Endodermal cell (in vitro differentiated cells): ENCODE measurements around the gene RASSF8. TPM values are rescaled to one million over a fixed set of nuclear protein-coding genes. Genes with fewer than 3 reads are reported as not detected.

Experiments used
- DNase-seq: peaks from one replicate; pipeline ENCODE4 v3.0.0-alpha.2; 2017
- H3K27ac ChIP-seq: 2 replicates; pipeline ENCODE4 v1.5.1; 2013; ENCODE audit warnings: mild to moderate bottlenecking, low read depth, low read length, moderate library complexity
- H3K27me3 ChIP-seq: 2 replicates; pipeline ENCODE4 v1.6.1; 2013; ENCODE audit warnings: mild to moderate bottlenecking, low read length, moderate library complexity; ENCODE audit not compliant: insufficient read depth, control insufficient read depth, poor library complexity, severe bottlenecking
- H3K36me3 ChIP-seq: 2 replicates; pipeline ENCODE4 v1.7.0; 2013; ENCODE audit warnings: mild to moderate bottlenecking, low read length, moderate library complexity; ENCODE audit not compliant: control insufficient read depth, insufficient read depth
- H3K4me1 ChIP-seq: one replicate; pipeline ENCODE4 v1.7.0; 2013; ENCODE audit warnings: low read length; ENCODE audit not compliant: control insufficient read depth, insufficient read depth
- H3K4me3 ChIP-seq: 2 replicates; pipeline ENCODE4 v1.5.1; 2013; ENCODE audit warnings: mild to moderate bottlenecking, low read length, moderate library complexity
- H3K9ac ChIP-seq: 2 replicates; pipeline ENCODE4 v1.6.1; 2013; ENCODE audit warnings: mild to moderate bottlenecking, low read length, moderate library complexity; ENCODE audit not compliant: poor library complexity, severe bottlenecking; ENCODE audit errors: extremely low read depth
- H3K9me3 ChIP-seq: 2 replicates; pipeline ENCODE4 v1.6.1; 2013; ENCODE audit warnings: mild to moderate bottlenecking, low read length, moderate library complexity; ENCODE audit not compliant: control insufficient read depth
- H3K27ac Mint-ChIP-seq: 2 replicates; pipeline ENCODE4 v1.8.0; 2020; ENCODE audit warnings: mixed read lengths
- H3K27me3 Mint-ChIP-seq: 2 replicates; pipeline ENCODE4 v1.8.0; 2021; ENCODE audit warnings: mild to moderate bottlenecking, mixed read lengths; ENCODE audit not compliant: insufficient read depth
- H3K36me3 Mint-ChIP-seq: 2 replicates; pipeline ENCODE4 v1.8.0; 2020; ENCODE audit warnings: low read depth, mixed read lengths
- H3K4me1 Mint-ChIP-seq: 2 replicates; pipeline ENCODE4 v1.8.0; 2020; ENCODE audit warnings: mixed read lengths
- H3K4me3 Mint-ChIP-seq: 2 replicates; pipeline ENCODE4 v1.8.0; 2020; ENCODE audit warnings: mild to moderate bottlenecking, moderate library complexity, mixed read lengths
- H3K9me3 Mint-ChIP-seq: 2 replicates; pipeline ENCODE4 v1.8.0; 2020; ENCODE audit warnings: mild to moderate bottlenecking, mixed read lengths
- WGBS, 2 experiments: methylation state at CpG; one replicate each; pipeline versions ENCODE4 v1.1.5 to v1.1.7; 2013; ENCODE audit warnings: missing lambda C conversion rate in 2 of 2, mixed read lengths in 1 of 2; ENCODE audit not compliant: insufficient coverage in 1 of 2, insufficient read length in 1 of 2; 5-methylcytosine and 5-hydroxymethylcytosine counted together
- total RNA-seq, 2 donors: library from RNA; stranded (reverse); fragmentation: NEBNext Ultra II Directional in 1 of 2; extraction: Animal tissue kit (Norgen Biotek cat#: 25700) in 1 of 2; gene quantifications; 2 replicates in 1 of 2; 3 replicates in 1 of 2; pipeline ENCODE4 v1.2.1, GENCODE V29; 2021
- TF ChIP-seq, protein P1 (sequence below): fragments of 200-600 bp; sonication (generic); conservative IDR thresholded peaks from 2 replicates; pipeline ENCODE4 v1.5.0; 2021; ENCODE audit warnings: antibody characterized with exemption, mild to moderate bottlenecking

RASSF8 gene
- total RNA-seq, 2 donors from 2014 or later, result 87.0 to 183 TPM

DNA sequence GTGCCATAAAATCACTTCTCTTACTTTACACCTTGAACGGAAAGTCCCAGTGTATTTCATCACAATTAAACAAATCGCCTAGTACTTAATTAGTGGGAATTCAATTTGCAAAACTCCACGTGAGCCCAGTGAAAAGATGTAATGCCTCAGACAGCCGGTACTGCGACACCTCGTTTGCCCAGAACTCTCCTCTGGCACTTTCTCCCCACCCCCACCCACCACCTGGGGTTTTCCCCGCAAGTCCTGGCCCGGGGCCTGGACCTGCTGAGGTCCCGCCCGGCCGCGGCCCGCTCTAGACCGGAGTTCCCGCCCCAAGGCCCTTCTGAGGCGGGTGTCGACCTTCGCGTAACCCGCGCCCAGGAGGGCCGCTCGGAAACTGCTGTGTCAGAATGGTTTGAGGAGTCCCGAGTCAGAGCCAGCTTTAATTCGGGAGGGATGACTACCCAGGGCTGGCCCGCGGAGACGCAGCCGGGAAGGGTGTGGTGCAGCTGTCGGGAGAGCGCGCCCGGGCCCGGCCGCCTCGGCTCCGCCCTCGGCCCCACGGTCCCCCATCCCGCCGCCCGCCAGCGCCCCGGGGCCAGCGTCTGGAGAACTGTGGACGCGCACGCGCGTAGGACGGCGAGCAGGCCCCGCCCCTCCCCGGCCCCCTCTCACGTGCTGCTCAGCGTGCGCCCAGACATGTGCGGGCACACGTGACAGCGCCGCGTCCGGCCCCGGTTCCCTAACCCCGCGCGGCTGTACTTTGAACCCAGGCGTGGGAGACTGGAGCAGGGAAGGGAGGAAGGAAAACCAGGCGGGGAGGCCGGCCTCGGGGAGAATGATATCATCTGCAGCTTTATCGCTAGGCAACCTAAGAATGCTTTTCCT is 155.6 kb downstream of the RASSF8 start:
- no peaks in the 10 kb centered on the region for H3K36me3 Mint-ChIP-seq
- Histone ChIP-seq H3K36me3 (no peaks in the 10 kb centered on the region), H3K27ac (peak overlapping the region; percentile 76), H3K27me3 (peaks cover 10% of the 10 kb centered on the region), H3K4me1 (peaks cover 13% of the 10 kb centered on the region), H3K9me3 (no peaks in the 10 kb centered on the region), H3K9ac (peak overlapping the region; percentile 62), H3K4me3 (peak overlapping the region; percentile 77)
- peaks cover 22% of the 10 kb centered on the region for H3K27me3 Mint-ChIP-seq
- peak; percentile 97 for DNase-seq
- H3K4me3 Mint-ChIP-seq, result peak overlapping the region; percentile 57
- peak overlapping the region; percentile 87 for H3K27ac Mint-ChIP-seq
- peaks cover 66% of the 10 kb centered on the region for H3K4me1 Mint-ChIP-seq
- TF ChIP-seq, protein P1, sequence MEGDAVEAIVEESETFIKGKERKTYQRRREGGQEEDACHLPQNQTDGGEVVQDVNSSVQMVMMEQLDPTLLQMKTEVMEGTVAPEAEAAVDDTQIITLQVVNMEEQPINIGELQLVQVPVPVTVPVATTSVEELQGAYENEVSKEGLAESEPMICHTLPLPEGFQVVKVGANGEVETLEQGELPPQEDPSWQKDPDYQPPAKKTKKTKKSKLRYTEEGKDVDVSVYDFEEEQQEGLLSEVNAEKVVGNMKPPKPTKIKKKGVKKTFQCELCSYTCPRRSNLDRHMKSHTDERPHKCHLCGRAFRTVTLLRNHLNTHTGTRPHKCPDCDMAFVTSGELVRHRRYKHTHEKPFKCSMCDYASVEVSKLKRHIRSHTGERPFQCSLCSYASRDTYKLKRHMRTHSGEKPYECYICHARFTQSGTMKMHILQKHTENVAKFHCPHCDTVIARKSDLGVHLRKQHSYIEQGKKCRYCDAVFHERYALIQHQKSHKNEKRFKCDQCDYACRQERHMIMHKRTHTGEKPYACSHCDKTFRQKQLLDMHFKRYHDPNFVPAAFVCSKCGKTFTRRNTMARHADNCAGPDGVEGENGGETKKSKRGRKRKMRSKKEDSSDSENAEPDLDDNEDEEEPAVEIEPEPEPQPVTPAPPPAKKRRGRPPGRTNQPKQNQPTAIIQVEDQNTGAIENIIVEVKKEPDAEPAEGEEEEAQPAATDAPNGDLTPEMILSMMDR, result peak; percentile 74
- 0% methylated on average over 18 to 72 of the region's 72 CpGs for WGBS, 2 experiments
- no peaks in the 10 kb centered on the region for H3K9me3 Mint-ChIP-seq

DNA sequence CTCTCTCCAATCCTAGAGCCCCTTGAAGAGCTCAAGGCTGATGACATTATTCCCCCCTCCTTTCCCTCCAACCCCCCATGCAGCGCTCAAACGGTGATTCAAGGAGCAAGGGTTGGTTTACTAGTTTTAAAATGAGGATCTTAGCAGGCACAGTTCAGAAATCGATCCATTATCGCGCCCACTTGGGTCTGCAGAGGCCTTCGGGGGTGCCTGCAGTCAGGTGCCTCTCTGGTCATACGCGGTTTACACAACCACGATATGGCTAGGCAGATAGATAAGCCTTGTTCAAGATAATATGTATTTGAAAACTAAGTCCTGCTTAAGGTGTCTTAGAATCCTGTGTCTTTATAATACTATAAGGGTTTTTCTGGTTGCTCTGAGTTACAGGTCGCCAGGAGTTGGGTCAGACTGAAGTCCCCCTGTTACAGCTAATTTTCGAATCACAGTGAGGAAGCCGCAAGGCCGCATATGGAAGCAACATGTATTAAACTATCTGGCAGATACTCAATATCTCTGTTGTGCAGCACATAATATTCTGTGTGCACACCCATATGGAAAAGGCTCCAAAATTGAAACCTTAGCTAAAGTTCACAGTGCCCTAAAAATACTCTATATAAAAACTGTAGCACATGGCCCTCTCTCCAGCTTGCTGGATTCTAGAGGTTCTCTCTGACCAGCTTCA is 156.4 kb downstream of the RASSF8 start:
- WGBS, 2 experiments, result 55 to 73% methylated on average over 11 to 13 of the region's 13 CpGs
- peaks cover 26% of the 10 kb centered on the region for H3K27me3 Mint-ChIP-seq
- Histone ChIP-seq H3K4me3 (peak overlapping the region; percentile 77), H3K9me3 (no peaks in the 10 kb centered on the region), H3K27me3 (peaks cover 17% of the 10 kb centered on the region), H3K4me1 (peaks cover 8% of the 10 kb centered on the region), H3K36me3 (no peaks in the 10 kb centered on the region), H3K27ac (peak overlapping the region; percentile 47), H3K9ac (peak overlapping the region; percentile 62)
- no peaks in the 10 kb centered on the region for H3K9me3 Mint-ChIP-seq
- peak overlapping the region; percentile 57 for H3K4me3 Mint-ChIP-seq
- H3K4me1 Mint-ChIP-seq, result peaks cover 66% of the 10 kb centered on the region
- DNase-seq, result no peak
- TF ChIP-seq, protein P1, result no peak
- no peaks in the 10 kb centered on the region for H3K36me3 Mint-ChIP-seq
- H3K27ac Mint-ChIP-seq, result no peak overlapping the region

DNA sequence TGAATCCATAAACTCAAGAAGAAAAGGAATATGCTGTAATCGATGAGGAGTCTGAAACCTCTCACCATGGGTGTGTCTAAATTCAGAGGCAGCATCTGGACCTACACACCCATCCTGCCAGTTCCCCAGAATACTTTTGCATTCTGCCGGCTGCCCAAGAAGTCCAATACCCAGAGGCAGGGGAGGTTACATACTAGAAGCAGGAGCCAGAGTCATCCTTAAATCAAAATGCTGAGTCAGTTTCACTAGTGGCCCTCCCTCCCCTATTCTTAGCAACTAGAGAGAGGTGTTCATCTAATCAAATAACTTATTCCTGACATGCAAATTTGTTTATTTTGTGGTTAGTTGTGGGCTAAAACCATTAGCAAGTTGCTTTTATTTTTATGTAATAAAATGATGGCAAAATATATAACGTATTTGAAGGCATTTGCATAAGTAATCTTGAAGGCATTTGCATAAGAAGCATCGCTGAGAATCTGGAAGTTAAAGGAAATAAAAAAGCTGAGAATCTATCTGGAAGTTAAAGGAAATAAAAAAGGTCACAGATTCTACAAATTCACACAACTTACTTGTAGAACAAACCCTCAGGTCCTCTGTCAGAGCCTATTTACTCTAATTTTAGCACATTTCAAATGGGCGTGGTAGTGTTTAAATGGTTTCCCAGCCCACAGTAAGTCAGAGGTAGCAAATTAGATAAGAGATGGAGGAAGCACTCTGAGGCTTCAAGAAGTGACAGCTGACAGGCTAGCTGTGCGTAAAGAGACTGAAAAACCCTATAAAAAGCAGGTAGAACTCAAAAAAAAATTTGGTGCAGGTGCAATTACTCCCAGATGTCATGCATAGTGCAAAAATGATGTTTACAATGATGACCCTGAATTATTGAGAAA is 158.6 kb downstream of the RASSF8 start:
- Mint-ChIP-seq H3K27me3 (peaks cover 41% of the 10 kb centered on the region), H3K4me3 (no peak overlapping the region), H3K36me3 (no peaks in the 10 kb centered on the region), H3K9me3 (no peaks in the 10 kb centered on the region), H3K27ac (no peak overlapping the region), H3K4me1 (peaks cover 64% of the 10 kb centered on the region)
- Histone ChIP-seq H3K27ac (no peak overlapping the region), H3K36me3 (no peaks in the 10 kb centered on the region), H3K4me3 (no peak overlapping the region), H3K9ac (no peak overlapping the region), H3K4me1 (peaks cover 11% of the 10 kb centered on the region), H3K9me3 (no peaks in the 10 kb centered on the region), H3K27me3 (peaks cover 39% of the 10 kb centered on the region)
- peak; percentile 38 for DNase-seq
- 52 to 64% methylated on average over 1 to 6 of the region's 6 CpGs for WGBS, 2 experiments
- TF ChIP-seq, protein P1, result no peak
